ENCODE results near the gene TAP1. TPM values are rescaled to one million over a fixed set of nuclear protein-coding genes. Genes with fewer than 3 reads are reported as not detected.

TAP1 gene
- total and polyA plus RNA-seq, 9 of the 15 experiments (the other 6 are each of a cell fraction or from before 2014, with no cell fraction given): 1.3 to 6.0 (median 4.2) TPM

- TF ChIP-seq ZNF324 (CRISPR knock-in tag; IDR thresholded peaks at IDR 0.05) (no peak), CTBP1 (IDR thresholded peaks at IDR 0.05; ENCODE audit: borderline replicate concordance) (peak; percentile 74), SAFB (IDR thresholded peaks at IDR 0.05; ENCODE audit: borderline replicate concordance, low read depth, low read length) (no peak), FOXA3 (CRISPR knock-in tag; conservative IDR thresholded peaks at IDR 0.05 in 1 of 2, IDR thresholded peaks at IDR 0.05 in 1 of 2) (no peak), SRF (CRISPR knock-in tag; IDR thresholded peaks at IDR 0.05) (peak in 1 of 2 experiments; percentile 83; a peak in 2 of 4 replicates), RFX5 (IDR thresholded peaks at IDR 0.05; ENCODE audit: low read depth, low read length) (peak; percentile 87), ETS1 (conservative IDR thresholded peaks at IDR 0.05; ENCODE audit: control insufficient read depth, low read depth, low read length) (peak; percentile 68), SOX6 (IDR thresholded peaks at IDR 0.05) (peak; percentile 34; the same call in 1 of the 2 replicates), ARNT (IDR thresholded peaks at IDR 0.05) (no peak), USF2 (CRISPR knock-in tag; IDR thresholded peaks at IDR 0.05) (no peak), MCM7 (IDR thresholded peaks at IDR 0.05) (no peak), L3MBTL2 (IDR thresholded peaks at IDR 0.05) (no peak; the same call in 1 of the 2 replicates), MITF (IDR thresholded peaks at IDR 0.05) (no peak), FOXM1 (IDR thresholded peaks at IDR 0.05; ENCODE audit: low read depth) (peak; percentile 90), FOXM1 (CRISPR knock-in tag; IDR thresholded peaks at IDR 0.05; ENCODE audit: low read depth) (no peak), SMAD4 (CRISPR knock-in tag; conservative IDR thresholded peaks at IDR 0.05) (peak; percentile 49), ZNF121 (CRISPR knock-in tag; conservative IDR thresholded peaks at IDR 0.05) (no peak), FOXO4 (CRISPR knock-in tag; IDR thresholded peaks at IDR 0.05) (no peak), RNF219 (CRISPR knock-in tag; IDR thresholded peaks at IDR 0.05) (no peak)
These were observed 15.2 kb downstream of the TAP1 start, which contains the start of gene TAP2 (continued) for GRCh38 chr6:32838114-32838958.

All from K562 (cell line).